ENCODE data around the gene PCDHA5.
"Not testable (repeated sequence)": the region's sequence is repeated elsewhere in the genome, so short reads cannot be mapped to it uniquely, and the experiment has no call there.

Gene PCDHA5

GRCh38 chr5:140795259-140795641 lies 26.2 kb upstream of the PCDHA5 start:
- peak; percentile 2 for TF ChIP-seq CTCF (IDR thresholded peaks at IDR 0.05; ENCODE audit: insufficient read depth, missing control alignments)
- FAIRE-seq, result no peak
- no peak for DNase-seq (ENCODE audit: insufficient read length, low spot score)

GRCh38 chr5:140796072-140796717 lies 25.2 kb upstream of the PCDHA5 start:
- not testable (repeated sequence) for DNase-seq (ENCODE audit: insufficient read length, low spot score); FAIRE-seq

- DNase-seq (ENCODE audit: insufficient read length, low spot score), result no peak
- no peak for FAIRE-seq
- no peak for TF ChIP-seq CTCF (IDR thresholded peaks at IDR 0.05; ENCODE audit: insufficient read depth, missing control alignments)
Observed at GRCh38 chr5:140796718-140797095, 24.7 kb upstream of the PCDHA5 start.

GRCh38 chr5:140800816-140801493 lies 20.5 kb upstream of the PCDHA5 start, which contains the start of gene PCDHA3:
PCDHA3 (plus strand) TSS chr5:140801057.
- DNase-seq (ENCODE audit: insufficient read length, low spot score), result no peak
- no peak for FAIRE-seq
- no peak for TF ChIP-seq CTCF (IDR thresholded peaks at IDR 0.05; ENCODE audit: insufficient read depth, missing control alignments)

- TF ChIP-seq CTCF (IDR thresholded peaks at IDR 0.05; ENCODE audit: insufficient read depth, missing control alignments), result no peak
- FAIRE-seq (no peak), DNase-seq (ENCODE audit: insufficient read length, low spot score) (no peak)
Observed at GRCh38 chr5:140801494-140801841, 19.9 kb upstream of the PCDHA5 start.

GRCh38 chr5:140802381-140802780 lies 19.0 kb upstream of the PCDHA5 start:
- FAIRE-seq; DNase-seq (ENCODE audit: insufficient read length, low spot score): not testable (repeated sequence)

- TF ChIP-seq CTCF (IDR thresholded peaks at IDR 0.05; ENCODE audit: insufficient read depth, missing control alignments), result no peak
- FAIRE-seq, result no peak
- DNase-seq (ENCODE audit: insufficient read length, low spot score), result no peak
Observed at GRCh38 chr5:140802781-140803271, 18.6 kb upstream of the PCDHA5 start.
